Liver (tissue), 9 donors: ENCODE data around the gene LPGAT1. TPM values are rescaled to one million over a fixed set of nuclear protein-coding genes. Genes with fewer than 3 reads are reported as not detected.

Source experiments
- DNase-seq: peaks from one replicate; pipeline ENCODE4 v3.0.0-alpha.2; 2017; ENCODE audit warnings: low spot score
- H3K27ac ChIP-seq, 2 donors: one replicate each; pipeline ENCODE4 v1.7.0; 2013; ENCODE audit warnings: inconsistent platforms in 2 of 2, low read length in 2 of 2, control low read depth in 1 of 2, low read depth in 1 of 2, mild to moderate bottlenecking in 1 of 2
- H3K27me3 ChIP-seq, 4 donors: one replicate each; pipeline versions ENCODE4 v1.6.1 to v1.7.0; 2013; ENCODE audit warnings: low read length in 3 of 4, inconsistent platforms in 1 of 4, mild to moderate bottlenecking in 1 of 4, moderate library complexity in 1 of 4; ENCODE audit not compliant: control insufficient read depth in 4 of 4, insufficient read depth in 4 of 4
- H3K36me3 ChIP-seq, 4 donors: one replicate each; pipeline versions ENCODE4 v1.6.1 to v1.7.0; 2013; ENCODE audit warnings: low read length in 3 of 4, mild to moderate bottlenecking in 3 of 4, low read depth in 1 of 4, moderate library complexity in 1 of 4; ENCODE audit not compliant: control insufficient read depth in 4 of 4, insufficient read depth in 3 of 4
- H3K4me1 ChIP-seq, 4 donors: one replicate each; pipeline versions ENCODE4 v1.6.1 to v1.7.0; 2013; ENCODE audit warnings: low read length in 3 of 4, mild to moderate bottlenecking in 3 of 4, moderate library complexity in 1 of 4; ENCODE audit not compliant: control insufficient read depth in 4 of 4, insufficient read depth in 4 of 4
- H3K4me3 ChIP-seq, 3 donors: one replicate each; pipeline versions ENCODE4 v1.6.1 to v1.7.0; 2013; ENCODE audit warnings: low read length in 3 of 3, control low read depth in 1 of 3, low read depth in 1 of 3, mild to moderate bottlenecking in 1 of 3
- H3K9ac ChIP-seq, 2 donors: one replicate each; pipeline ENCODE4 v1.7.0; 2013; ENCODE audit warnings: low read length in 2 of 2, mild to moderate bottlenecking in 2 of 2, moderate library complexity in 2 of 2, control low read depth in 1 of 2, low read depth in 1 of 2
- H3K9me3 ChIP-seq, 4 donors: one replicate each; pipeline versions ENCODE4 v1.6.1 to v1.7.0; 2013; ENCODE audit warnings: low read length in 3 of 4; ENCODE audit not compliant: control insufficient read depth in 4 of 4
- FOXA1 ChIP-seq: IDR thresholded peaks from 2 replicates; pipeline ENCODE4 v1.6.1; 2016; ENCODE audit warnings: antibody characterized with exemption
- FOXA2 ChIP-seq: IDR thresholded peaks from 2 replicates; pipeline ENCODE4 v1.6.1; 2016; ENCODE audit warnings: antibody characterized with exemption
- GABPA ChIP-seq, 2 donors: IDR thresholded peaks in 1 of 2; conservative IDR thresholded peaks in 1 of 2; 2 replicates each; pipeline ENCODE4 v1.6.1; 2016; ENCODE audit warnings: antibody characterized with exemption in 2 of 2, mild to moderate bottlenecking in 1 of 2, moderate library complexity in 1 of 2
- HNF4A ChIP-seq, 2 donors: conservative IDR thresholded peaks; 2 replicates each; pipeline ENCODE4 v1.6.1; 2016; ENCODE audit warnings: antibody characterized with exemption in 2 of 2, mild to moderate bottlenecking in 2 of 2
- JUND ChIP-seq, 2 donors: IDR thresholded peaks; 2 replicates each; pipeline ENCODE4 v1.6.1; 2016; ENCODE audit warnings: antibody characterized with exemption in 2 of 2
- NR2F2 ChIP-seq: IDR thresholded peaks from 2 replicates; pipeline ENCODE4 v1.6.1; 2016; ENCODE audit warnings: antibody characterized with exemption
- RAD21 ChIP-seq, 2 donors: IDR thresholded peaks; 2 replicates each; pipeline ENCODE4 v1.6.1; 2016; ENCODE audit warnings: antibody characterized with exemption in 2 of 2, mild to moderate bottlenecking in 2 of 2
- RXRA ChIP-seq, 2 donors: IDR thresholded peaks; 2 replicates each; pipeline ENCODE4 v1.6.1; 2017 to 2018; ENCODE audit warnings: antibody characterized with exemption in 2 of 2, mild to moderate bottlenecking in 1 of 2
- SP1 ChIP-seq: IDR thresholded peaks from 2 replicates; pipeline ENCODE4 v1.6.1; 2018; ENCODE audit warnings: antibody characterized with exemption, mild to moderate bottlenecking
- TAF1 ChIP-seq: conservative IDR thresholded peaks from 2 replicates; pipeline ENCODE4 v1.6.1; 2016; ENCODE audit warnings: antibody characterized with exemption, mild to moderate bottlenecking
- YY1 ChIP-seq: IDR thresholded peaks from 2 replicates; pipeline ENCODE4 v1.6.1; 2016; ENCODE audit warnings: antibody characterized with exemption, mild to moderate bottlenecking
- WGBS: extraction: QIAGEN DNeasy Blood & Tissue Kit; methylation state at CpG from one replicate; pipeline ENCODE4 v1.1.7; 2013; 5-methylcytosine and 5-hydroxymethylcytosine counted together
- polyA plus RNA-seq, 2 donors: library from polyadenylated mRNA; stranded (reverse) in 1 of 2; unstranded in 1 of 2; fragments of 200-250 nt in 1 of 2; fragments of >200 nt in 1 of 2; fragmentation: Nextera tagmentation in 1 of 2; extraction: Ambion mirVana in 1 of 2; gene quantifications; one replicate each; pipeline versions ENCODE4 v1.2.1 to v1.2.3, GENCODE V29; 2013 to 2015
- total RNA-seq, 2 donors: library from RNA; depleted of rRNA; stranded (reverse); fragments of >200 nt; gene quantifications; one replicate each; pipeline ENCODE4 v1.2.3, GENCODE V29; 2014
- TF ChIP-seq, protein P1 (sequence below): IDR thresholded peaks from 2 replicates; pipeline ENCODE4 v1.6.1; 2016; ENCODE audit warnings: antibody characterized with exemption
- TF ChIP-seq, protein P2 (sequence below): IDR thresholded peaks from 2 replicates; pipeline ENCODE4 v1.6.1; 2016; ENCODE audit warnings: antibody characterized with exemption, mild to moderate bottlenecking
- TF ChIP-seq, protein P3 (sequence below): fragments of 150-350 bp; IDR thresholded peaks from 2 replicates; pipeline ENCODE4 v1.5.1; 2017; ENCODE audit warnings: improper control_type of control experiment, low read depth, low read length; ENCODE audit not compliant: missing input control
- donor health status: healthy.
- donor health status: healthy.
- donor health status: healthy.
- donor health status: healthy.
- donor health status: healthy.

LPGAT1 gene
- total and polyA plus RNA-seq, 4 donors, result 11.6 to 53.8 (median 32.2) TPM

DNA sequence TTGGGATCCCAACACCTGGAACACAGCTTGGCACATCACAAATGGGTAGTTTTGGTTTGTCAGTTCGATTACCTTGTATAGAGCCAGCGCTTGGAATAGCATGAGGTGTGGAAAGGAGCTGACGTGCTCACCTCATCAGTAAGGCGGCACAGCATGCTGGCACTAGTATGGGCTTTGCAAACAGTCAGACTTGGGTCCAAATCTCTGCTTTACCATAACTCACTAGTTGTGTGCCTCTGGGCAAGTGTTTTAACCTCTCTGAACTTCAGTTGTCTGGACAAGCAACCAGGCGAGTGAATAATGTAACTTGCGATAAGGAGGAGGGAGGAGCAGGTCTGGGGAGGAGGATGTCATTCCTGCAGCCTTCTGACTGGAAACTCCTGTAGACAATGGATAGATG, 128.8 kb downstream of the LPGAT1 start:
- Histone ChIP-seq H3K27me3 (no peaks in the 10 kb centered on the region), H3K9me3 (no peaks in the 10 kb centered on the region), H3K36me3 (no peaks in the 10 kb centered on the region), H3K27ac (no peak overlapping the region), H3K4me1 (peaks cover 0 to 5% (median 1%) of the 10 kb centered on the region in 4 donors), H3K9ac (no peak overlapping the region), H3K4me3 (no peak overlapping the region)
- 94% methylated on average over 6 of the region's 6 CpGs for WGBS
- no peak for DNase-seq
- TF ChIP-seq, protein P1, sequence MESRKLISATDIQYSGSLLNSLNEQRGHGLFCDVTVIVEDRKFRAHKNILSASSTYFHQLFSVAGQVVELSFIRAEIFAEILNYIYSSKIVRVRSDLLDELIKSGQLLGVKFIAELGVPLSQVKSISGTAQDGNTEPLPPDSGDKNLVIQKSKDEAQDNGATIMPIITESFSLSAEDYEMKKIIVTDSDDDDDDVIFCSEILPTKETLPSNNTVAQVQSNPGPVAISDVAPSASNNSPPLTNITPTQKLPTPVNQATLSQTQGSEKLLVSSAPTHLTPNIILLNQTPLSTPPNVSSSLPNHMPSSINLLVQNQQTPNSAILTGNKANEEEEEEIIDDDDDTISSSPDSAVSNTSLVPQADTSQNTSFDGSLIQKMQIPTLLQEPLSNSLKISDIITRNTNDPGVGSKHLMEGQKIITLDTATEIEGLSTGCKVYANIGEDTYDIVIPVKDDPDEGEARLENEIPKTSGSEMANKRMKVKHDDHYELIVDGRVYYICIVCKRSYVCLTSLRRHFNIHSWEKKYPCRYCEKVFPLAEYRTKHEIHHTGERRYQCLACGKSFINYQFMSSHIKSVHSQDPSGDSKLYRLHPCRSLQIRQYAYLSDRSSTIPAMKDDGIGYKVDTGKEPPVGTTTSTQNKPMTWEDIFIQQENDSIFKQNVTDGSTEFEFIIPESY, result no peak
- TF ChIP-seq SP1, result no peak
- TF ChIP-seq RAD21 (IDR thresholded peaks at IDR 0.05), result no peak
- TF ChIP-seq, protein P2, sequence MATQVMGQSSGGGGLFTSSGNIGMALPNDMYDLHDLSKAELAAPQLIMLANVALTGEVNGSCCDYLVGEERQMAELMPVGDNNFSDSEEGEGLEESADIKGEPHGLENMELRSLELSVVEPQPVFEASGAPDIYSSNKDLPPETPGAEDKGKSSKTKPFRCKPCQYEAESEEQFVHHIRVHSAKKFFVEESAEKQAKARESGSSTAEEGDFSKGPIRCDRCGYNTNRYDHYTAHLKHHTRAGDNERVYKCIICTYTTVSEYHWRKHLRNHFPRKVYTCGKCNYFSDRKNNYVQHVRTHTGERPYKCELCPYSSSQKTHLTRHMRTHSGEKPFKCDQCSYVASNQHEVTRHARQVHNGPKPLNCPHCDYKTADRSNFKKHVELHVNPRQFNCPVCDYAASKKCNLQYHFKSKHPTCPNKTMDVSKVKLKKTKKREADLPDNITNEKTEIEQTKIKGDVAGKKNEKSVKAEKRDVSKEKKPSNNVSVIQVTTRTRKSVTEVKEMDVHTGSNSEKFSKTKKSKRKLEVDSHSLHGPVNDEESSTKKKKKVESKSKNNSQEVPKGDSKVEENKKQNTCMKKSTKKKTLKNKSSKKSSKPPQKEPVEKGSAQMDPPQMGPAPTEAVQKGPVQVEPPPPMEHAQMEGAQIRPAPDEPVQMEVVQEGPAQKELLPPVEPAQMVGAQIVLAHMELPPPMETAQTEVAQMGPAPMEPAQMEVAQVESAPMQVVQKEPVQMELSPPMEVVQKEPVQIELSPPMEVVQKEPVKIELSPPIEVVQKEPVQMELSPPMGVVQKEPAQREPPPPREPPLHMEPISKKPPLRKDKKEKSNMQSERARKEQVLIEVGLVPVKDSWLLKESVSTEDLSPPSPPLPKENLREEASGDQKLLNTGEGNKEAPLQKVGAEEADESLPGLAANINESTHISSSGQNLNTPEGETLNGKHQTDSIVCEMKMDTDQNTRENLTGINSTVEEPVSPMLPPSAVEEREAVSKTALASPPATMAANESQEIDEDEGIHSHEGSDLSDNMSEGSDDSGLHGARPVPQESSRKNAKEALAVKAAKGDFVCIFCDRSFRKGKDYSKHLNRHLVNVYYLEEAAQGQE, result no peak
- TF ChIP-seq RXRA (IDR thresholded peaks at IDR 0.05), result no peak
- TF ChIP-seq, protein P3, sequence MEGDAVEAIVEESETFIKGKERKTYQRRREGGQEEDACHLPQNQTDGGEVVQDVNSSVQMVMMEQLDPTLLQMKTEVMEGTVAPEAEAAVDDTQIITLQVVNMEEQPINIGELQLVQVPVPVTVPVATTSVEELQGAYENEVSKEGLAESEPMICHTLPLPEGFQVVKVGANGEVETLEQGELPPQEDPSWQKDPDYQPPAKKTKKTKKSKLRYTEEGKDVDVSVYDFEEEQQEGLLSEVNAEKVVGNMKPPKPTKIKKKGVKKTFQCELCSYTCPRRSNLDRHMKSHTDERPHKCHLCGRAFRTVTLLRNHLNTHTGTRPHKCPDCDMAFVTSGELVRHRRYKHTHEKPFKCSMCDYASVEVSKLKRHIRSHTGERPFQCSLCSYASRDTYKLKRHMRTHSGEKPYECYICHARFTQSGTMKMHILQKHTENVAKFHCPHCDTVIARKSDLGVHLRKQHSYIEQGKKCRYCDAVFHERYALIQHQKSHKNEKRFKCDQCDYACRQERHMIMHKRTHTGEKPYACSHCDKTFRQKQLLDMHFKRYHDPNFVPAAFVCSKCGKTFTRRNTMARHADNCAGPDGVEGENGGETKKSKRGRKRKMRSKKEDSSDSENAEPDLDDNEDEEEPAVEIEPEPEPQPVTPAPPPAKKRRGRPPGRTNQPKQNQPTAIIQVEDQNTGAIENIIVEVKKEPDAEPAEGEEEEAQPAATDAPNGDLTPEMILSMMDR, result no peak
- TF ChIP-seq GABPA (IDR thresholded peaks at IDR 0.05 in 1 of 2, conservative IDR thresholded peaks at IDR 0.05 in 1 of 2), result no peak
- no peak for TF ChIP-seq NR2F2
- no peak for TF ChIP-seq HNF4A (conservative IDR thresholded peaks at IDR 0.05)
- no peak for TF ChIP-seq FOXA2
- no peak for TF ChIP-seq FOXA1
- TF ChIP-seq TAF1, result no peak
- no peak for TF ChIP-seq JUND (IDR thresholded peaks at IDR 0.05)
- no peak for TF ChIP-seq YY1

DNA sequence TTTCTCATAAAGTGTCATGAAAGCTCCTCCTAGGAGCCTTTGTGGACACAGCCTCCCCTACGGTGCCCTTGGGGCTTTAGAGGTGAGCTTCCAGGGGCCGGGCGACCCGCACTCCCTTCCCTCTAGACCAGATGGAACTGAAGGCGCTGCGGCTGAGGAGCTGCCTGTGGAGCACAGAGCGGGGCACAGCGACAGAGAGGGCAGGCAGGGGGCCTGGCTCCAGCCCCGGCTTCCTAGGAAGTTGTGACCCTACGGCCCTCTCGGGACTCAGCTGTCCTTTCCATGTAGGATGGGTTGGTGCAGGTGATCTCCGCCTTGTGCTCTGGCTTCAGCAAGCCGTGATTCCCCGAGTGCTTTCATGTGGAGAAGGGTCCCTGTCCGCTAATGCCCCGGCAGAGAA, 131.5 kb downstream of the LPGAT1 start:
- no peak for TF ChIP-seq FOXA1
- TF ChIP-seq RXRA (IDR thresholded peaks at IDR 0.05), result no peak
- no peak for TF ChIP-seq GABPA (IDR thresholded peaks at IDR 0.05 in 1 of 2, conservative IDR thresholded peaks at IDR 0.05 in 1 of 2)
- no peak for DNase-seq
- no peaks in the 10 kb centered on the region for H3K36me3 ChIP-seq
- H3K4me1 ChIP-seq, result peaks cover 0 to 5% (median 2%) of the 10 kb centered on the region in 4 donors
- H3K9ac ChIP-seq, result no peak overlapping the region
- H3K27ac ChIP-seq, result no peak overlapping the region
- no peaks in the 10 kb centered on the region for H3K27me3 ChIP-seq
- H3K9me3 ChIP-seq, result no peaks in the 10 kb centered on the region
- H3K4me3 ChIP-seq, result no peak overlapping the region
- WGBS, result 83% methylated on average over 16 of the region's 16 CpGs
